H1 (cell line): ENCODE measurements around the gene CDH18.
"Not testable (repeated sequence)": the region's sequence is repeated elsewhere in the genome, so short reads cannot be mapped to it uniquely, and the experiment has no call there.

Experiments
- ATF2 ChIP-seq: IDR thresholded peaks from 2 replicates; pipeline ENCODE4 v1.6.1; 2012; ENCODE audit warnings: low read length, inconsistent platforms
- CREB1 ChIP-seq: IDR thresholded peaks from 2 replicates; pipeline ENCODE4 v1.6.1; 2012; ENCODE audit warnings: inconsistent platforms
- CTCF ChIP-seq, 3 experiments: IDR thresholded peaks; 1 replicate in 2 of 3; 2 replicates in 1 of 3; pipeline versions ENCODE4 v1.5.1 to v1.6.1; 2011; ENCODE audit warnings: low read length in 3 of 3, mild to moderate bottlenecking in 3 of 3, inconsistent platforms in 2 of 3, low read depth in 1 of 3, moderate library complexity in 1 of 3; ENCODE audit not compliant: insufficient read depth in 1 of 3; ENCODE audit errors: control extremely low read depth in 1 of 3
- EGR1 ChIP-seq: IDR thresholded peaks from 2 replicates; pipeline ENCODE4 v1.6.1; 2011; ENCODE audit warnings: low read depth, low read length, borderline replicate concordance
- HDAC2 ChIP-seq, 2 experiments: fragments of 300-600 bp in 1 of 2; sonication (generic) in 1 of 2; IDR thresholded peaks; 2 replicates each; pipeline ENCODE4 v1.6.1; 2011 to 2012; ENCODE audit warnings: low read depth in 2 of 2, low read length in 2 of 2, mild to moderate bottlenecking in 2 of 2, moderate library complexity in 2 of 2, borderline replicate concordance in 1 of 2, inconsistent platforms in 1 of 2
- JUND ChIP-seq: IDR thresholded peaks from 2 replicates; pipeline ENCODE4 v1.6.1; 2011; ENCODE audit warnings: mild to moderate bottlenecking, improper control_type of control experiment, low read length
- MAFK ChIP-seq: IDR thresholded peaks from 2 replicates; pipeline ENCODE4 v1.6.1; 2012; ENCODE audit warnings: low read depth, mild to moderate bottlenecking, improper control_type of control experiment, low read length
- MAX ChIP-seq: IDR thresholded peaks from 2 replicates; pipeline ENCODE4 v1.6.1; 2012; ENCODE audit warnings: inconsistent platforms
- POLR2A ChIP-seq, 2 experiments: IDR thresholded peaks; 1 replicate in 1 of 2; 2 replicates in 1 of 2; pipeline ENCODE4 v1.6.1; 2011; ENCODE audit warnings: low read depth in 2 of 2, low read length in 2 of 2, mild to moderate bottlenecking in 2 of 2; ENCODE audit errors: control extremely low read depth in 1 of 2
- SIN3A ChIP-seq, 2 experiments: IDR thresholded peaks in 1 of 2; conservative IDR thresholded peaks in 1 of 2; 2 replicates each; pipeline ENCODE4 v1.6.1; 2011 to 2012; ENCODE audit warnings: low read length in 2 of 2, improper control_type of control experiment in 1 of 2, low read depth in 1 of 2, mild to moderate bottlenecking in 1 of 2
- TBP ChIP-seq: IDR thresholded peaks from 2 replicates; pipeline ENCODE4 v1.6.1; 2011; ENCODE audit warnings: low read depth, low read length, improper control_type of control experiment
- TEAD4 ChIP-seq: IDR thresholded peaks from 2 replicates; pipeline ENCODE4 v1.6.1; 2012; ENCODE audit warnings: low read depth, low read length, inconsistent platforms, mixed read lengths

GRCh38 chr5:19776886-19777285 lies 211.1 kb downstream of the CDH18 start:
- TF ChIP-seq CTCF (IDR thresholded peaks at IDR 0.05; ENCODE audit: control extremely low read depth in 1 of 3, insufficient read depth in 1 of 3, low read depth in 1 of 3, low read length in 3 of 3); JUND; POLR2A (IDR thresholded peaks at IDR 0.05; ENCODE audit: control extremely low read depth in 1 of 2, low read depth in 2 of 2, low read length in 2 of 2); MAX; TEAD4; TBP; HDAC2 (IDR thresholded peaks at IDR 0.05; ENCODE audit: borderline replicate concordance in 1 of 2, low read depth in 2 of 2, low read length in 2 of 2); MAFK; ATF2; CREB1; SIN3A (conservative IDR thresholded peaks at IDR 0.05 in 1 of 2, IDR thresholded peaks at IDR 0.05 in 1 of 2; ENCODE audit: low read depth in 1 of 2, low read length in 2 of 2); EGR1: not testable (repeated sequence)
